OCI-LY7 (cell line): Measurements from ENCODE around the gene HOXC4. TPM values are rescaled to one million over a fixed set of nuclear protein-coding genes. Genes with fewer than 3 reads are reported as not detected.

ENCODE experiments used
- BruUV-seq: library from RNA; stranded (reverse); fragments of 400-500 nt; replicated peaks from 2 replicates; lab custom pipeline; 2021; lab: Mats Ljungman, UMichigan
- CTCF ChIA-PET: fragments of 300-600 bp; sonication (Branson Sonifier 250); formaldehyde crosslinking; loops from one replicate; lab custom pipeline; 2022; ENCODE audit warnings: antibody characterized with exemption; ENCODE audit not compliant: unreplicated experiment; lab: Charles Lee
- POLR2A ChIA-PET: fragments of 300-600 bp; sonication (Branson Sonifier 250); formaldehyde crosslinking; loops from one replicate; lab custom pipeline; 2022; ENCODE audit warnings: antibody characterized with exemption; lab: Charles Lee
- DNase-seq: peaks from one replicate; pipeline ENCODE4 v3.0.0-alpha.2; 2015; ENCODE audit warnings: low spot score
- H2AFZ ChIP-seq: fragments of 200-600 bp; sonication (generic), shearing (Covaris generic); 2 replicates; pipeline ENCODE4 v1.6.1; 2014; ENCODE audit warnings: mild to moderate bottlenecking, antibody characterized with exemption, low read length, moderate library complexity
- H3K27ac ChIP-seq: fragments of 200-600 bp; sonication (generic); 2 replicates; pipeline ENCODE4 v1.5.1; 2014; ENCODE audit warnings: mixed run types, low read depth, mild to moderate bottlenecking, moderate library complexity, low read length, inconsistent platforms; ENCODE audit not compliant: poor library complexity, severe bottlenecking
- H3K36me3 ChIP-seq: fragments of 200-600 bp; sonication (generic); 2 replicates; pipeline ENCODE4 v1.6.1; 2014; ENCODE audit warnings: mild to moderate bottlenecking, antibody characterized with exemption, low read length, moderate library complexity, mixed read lengths; ENCODE audit not compliant: insufficient read depth
- H3K4me1 ChIP-seq: fragments of 200-600 bp; sonication (generic); 2 replicates; pipeline ENCODE4 v1.5.1; 2014; ENCODE audit warnings: mild to moderate bottlenecking, low read length; ENCODE audit not compliant: insufficient read depth, poor library complexity, severe bottlenecking
- H3K4me2 ChIP-seq: fragments of 200-600 bp; sonication (generic); 2 replicates; pipeline ENCODE4 v1.6.1; 2014; ENCODE audit warnings: mild to moderate bottlenecking, low read length
- H3K4me3 ChIP-seq: fragments of 200-600 bp; sonication (generic); 2 replicates; pipeline ENCODE4 v1.5.1; 2014; ENCODE audit warnings: mild to moderate bottlenecking, low read depth, low read length; ENCODE audit not compliant: poor library complexity, severe bottlenecking
- H3K79me2 ChIP-seq: fragments of 200-600 bp; sonication (generic); 2 replicates; pipeline ENCODE4 v1.6.1; 2016; ENCODE audit warnings: low read depth, mild to moderate bottlenecking, low read length, moderate library complexity, mixed read lengths; ENCODE audit not compliant: insufficient read depth
- H3K9me2 ChIP-seq: fragments of 200-600 bp; sonication (generic); 2 replicates; pipeline ENCODE4 v1.6.1; 2016; ENCODE audit warnings: mild to moderate bottlenecking, low read length, mixed read lengths; ENCODE audit not compliant: insufficient read depth
- H3K9me3 ChIP-seq: fragments of 200-600 bp; sonication (generic); 2 replicates; pipeline ENCODE4 v1.6.1; 2014; ENCODE audit warnings: mild to moderate bottlenecking, mixed run types, low read length, mixed read lengths
- H4K20me1 ChIP-seq: fragments of 200-600 bp; sonication (generic); 2 replicates; pipeline ENCODE4 v1.6.1; 2014; ENCODE audit warnings: mild to moderate bottlenecking, antibody characterized with exemption, low read length, moderate library complexity, mixed read lengths; ENCODE audit not compliant: insufficient read depth
- EZH2phosphoT487 ChIP-seq: fragments of 200-600 bp; sonication (generic); IDR thresholded peaks from 2 replicates; pipeline ENCODE4 v1.6.1; 2018; ENCODE audit warnings: low read depth, borderline replicate concordance, mild to moderate bottlenecking, mixed run types, antibody characterized with exemption, low read length, moderate library complexity, mixed read lengths
- intact Hi-C: fragments of 100-400 bp; cut with micrococcal nuclease; formaldehyde crosslinking; loops from one replicate; pipeline ENCODE4 v1.10.0; 2022; ENCODE audit not compliant: unreplicated experiment
- total RNA-seq, 2 experiments: library from RNA; depleted of rRNA in 1 of 2; stranded (reverse); fragments of >200 nt in 1 of 2; shearing (Covaris generic) in 1 of 2; gene quantifications; 2 replicates each; pipeline ENCODE4 v1.2.3, GENCODE V29; 2014 to 2022
- TF ChIP-seq, protein P1 (sequence below): fragments of 200-600 bp; sonication (generic); conservative IDR thresholded peaks from 2 replicates; pipeline ENCODE4 v1.5.1; 2014; ENCODE audit warnings: mild to moderate bottlenecking, antibody characterized with exemption, low read length, moderate library complexity, mixed read lengths

Gene HOXC4
- total RNA-seq, 2 experiments from 2014 or later: 7.1 to 20.0 TPM

DNA sequence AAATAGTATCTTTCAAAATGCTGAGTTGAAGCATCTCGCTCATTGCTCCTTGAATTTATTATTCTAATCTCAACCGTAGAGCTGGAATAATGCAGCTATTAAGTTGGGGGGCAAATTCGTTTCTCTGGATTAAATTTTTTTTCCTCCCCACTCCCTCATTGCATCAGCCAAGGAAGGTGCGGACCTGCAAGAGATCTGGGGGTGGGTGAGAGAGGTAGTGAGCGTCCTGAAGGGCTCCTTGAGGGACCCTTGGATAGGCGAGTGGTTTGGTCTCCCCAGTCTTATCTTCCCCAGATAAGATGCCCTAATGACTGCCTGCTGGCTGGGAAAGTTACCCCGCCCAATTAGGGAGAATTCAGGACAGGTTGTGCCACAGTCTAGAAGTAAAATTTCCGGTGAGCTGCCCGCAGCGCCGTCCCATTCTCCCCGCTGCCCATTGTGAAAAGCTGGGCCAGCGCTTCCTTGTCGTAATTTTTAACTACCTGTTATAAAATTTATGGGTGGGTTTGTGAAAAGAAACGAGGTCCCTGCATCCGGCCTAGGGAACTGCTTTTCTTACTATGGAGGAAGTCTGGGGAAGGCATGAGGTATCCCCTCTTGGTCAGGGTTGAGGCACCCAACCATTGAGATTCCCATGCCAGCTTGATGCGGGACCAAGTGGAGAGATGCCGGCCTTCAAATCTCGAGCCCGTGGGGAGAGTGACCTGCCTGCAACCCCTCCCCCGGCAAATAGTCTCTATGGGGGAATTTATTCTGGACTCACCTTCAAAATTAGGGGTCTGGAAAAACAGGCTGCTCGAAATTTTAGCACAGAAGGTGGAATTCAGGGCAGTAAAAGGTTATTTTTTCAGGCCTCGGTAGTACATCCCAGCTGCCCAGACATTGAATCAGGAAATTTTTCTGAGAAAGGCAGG, 38.4 kb upstream of the HOXC4 start:
- POLR2A ChIA-PET: no interaction called here

DNA sequence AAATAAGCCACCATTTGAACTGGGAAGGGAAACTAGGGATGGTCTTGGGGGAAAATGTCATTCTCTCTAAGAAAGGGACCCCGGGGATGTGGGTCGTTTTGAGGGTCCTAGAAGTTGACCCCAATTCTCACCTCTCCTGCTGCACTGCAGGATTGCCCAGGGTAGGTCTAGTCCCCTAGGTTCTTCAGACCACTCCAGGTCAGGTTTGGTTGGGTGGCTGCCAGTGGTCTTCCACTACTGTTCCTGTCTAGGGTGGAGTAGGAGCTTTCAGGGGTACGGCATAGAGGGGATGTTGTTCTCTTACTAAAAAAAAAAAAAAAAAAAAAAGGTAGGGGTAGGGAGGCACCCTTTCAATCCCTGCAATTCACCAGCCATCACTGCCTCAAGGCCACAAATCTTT, 37.6 kb upstream of the HOXC4 start:
- no peaks in the 10 kb centered on the region for H3K9me2 ChIP-seq
- no peak overlapping the region for H3K4me3 ChIP-seq
- H3K9me3 ChIP-seq: no peaks in the 10 kb centered on the region
- intact Hi-C loops: loop anchor here (10.0 kb wide), 1 partner anchor 339 kb away; no protein-coding TSS in a partner anchor
- H2AFZ ChIP-seq: no peak overlapping the region
- no peak for TF ChIP-seq EZH2phosphoT487
- TF ChIP-seq, protein P1, sequence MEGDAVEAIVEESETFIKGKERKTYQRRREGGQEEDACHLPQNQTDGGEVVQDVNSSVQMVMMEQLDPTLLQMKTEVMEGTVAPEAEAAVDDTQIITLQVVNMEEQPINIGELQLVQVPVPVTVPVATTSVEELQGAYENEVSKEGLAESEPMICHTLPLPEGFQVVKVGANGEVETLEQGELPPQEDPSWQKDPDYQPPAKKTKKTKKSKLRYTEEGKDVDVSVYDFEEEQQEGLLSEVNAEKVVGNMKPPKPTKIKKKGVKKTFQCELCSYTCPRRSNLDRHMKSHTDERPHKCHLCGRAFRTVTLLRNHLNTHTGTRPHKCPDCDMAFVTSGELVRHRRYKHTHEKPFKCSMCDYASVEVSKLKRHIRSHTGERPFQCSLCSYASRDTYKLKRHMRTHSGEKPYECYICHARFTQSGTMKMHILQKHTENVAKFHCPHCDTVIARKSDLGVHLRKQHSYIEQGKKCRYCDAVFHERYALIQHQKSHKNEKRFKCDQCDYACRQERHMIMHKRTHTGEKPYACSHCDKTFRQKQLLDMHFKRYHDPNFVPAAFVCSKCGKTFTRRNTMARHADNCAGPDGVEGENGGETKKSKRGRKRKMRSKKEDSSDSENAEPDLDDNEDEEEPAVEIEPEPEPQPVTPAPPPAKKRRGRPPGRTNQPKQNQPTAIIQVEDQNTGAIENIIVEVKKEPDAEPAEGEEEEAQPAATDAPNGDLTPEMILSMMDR: no peak
- no TSS peak for BruUV-seq
- H3K4me2 ChIP-seq: no peak overlapping the region
- H3K4me1 ChIP-seq: peaks cover 39% of the 10 kb centered on the region
- H3K36me3 ChIP-seq: no peaks in the 10 kb centered on the region
- no peak for DNase-seq
- CTCF ChIA-PET: no interaction called here
- no peaks in the 10 kb centered on the region for H3K79me2 ChIP-seq
- no peaks in the 10 kb centered on the region for H4K20me1 ChIP-seq
- H3K27ac ChIP-seq: no peak overlapping the region
- POLR2A ChIA-PET: interaction anchor here (0.6 to 1.1 kb wide), 3 partner anchors 10 to 191 kb away, joined by 3 to 4 read pairs (median 3); no protein-coding TSS in a partner anchor

More for the DNA sequence above, 38.4 kb upstream of the HOXC4 start:
- Histone ChIP-seq H3K9me2 (no peaks in the 10 kb centered on the region), H2AFZ (no peak overlapping the region), H3K4me2 (no peak overlapping the region), H3K9me3 (no peaks in the 10 kb centered on the region), H3K4me1 (peaks cover 39% of the 10 kb centered on the region), H3K27ac (no peak overlapping the region), H3K4me3 (no peak overlapping the region), H3K79me2 (no peaks in the 10 kb centered on the region), H3K36me3 (no peaks in the 10 kb centered on the region), H4K20me1 (no peaks in the 10 kb centered on the region)
- intact Hi-C loops: loop anchor here (10.0 kb wide), 1 partner anchor 340 kb away; no protein-coding TSS in a partner anchor
- TF ChIP-seq, protein P1: no peak
- TF ChIP-seq EZH2phosphoT487: no peak
- CTCF ChIA-PET: no interaction called here
- DNase-seq: no peak
- BruUV-seq: no TSS peak
